Choroid plexus epithelial cell (primary cell): ENCODE measurements around the gene HS3ST4.

ENCODE experiments used
- DNase-seq: peaks from one replicate; pipeline ENCODE4 v3.0.0-alpha.2; 2010; ENCODE audit warnings: low read depth
- H3K4me3 ChIP-seq: 2 replicates; pipeline ENCODE4 v1.5.1; 2011; ENCODE audit warnings: low read depth, mild to moderate bottlenecking, control low read depth, low read length, moderate library complexity
- CTCF ChIP-seq: conservative IDR thresholded peaks from 2 replicates; pipeline ENCODE4 v1.5.1; 2011; ENCODE audit warnings: low read depth, mild to moderate bottlenecking, control low read depth, inconsistent platforms, low read length, moderate library complexity

Gene HS3ST4

GRCh38 chr16:25896411-25896810 is 204.7 kb downstream of the HS3ST4 start:
- TF ChIP-seq CTCF = no peak
- H3K4me3 ChIP-seq = no peak overlapping the region
- no peak for DNase-seq

GRCh38 chr16:25897702-25898101 is 205.9 kb downstream of the HS3ST4 start:
- H3K4me3 ChIP-seq = no peak overlapping the region
- DNase-seq = no peak
- TF ChIP-seq CTCF = no peak

DNA sequence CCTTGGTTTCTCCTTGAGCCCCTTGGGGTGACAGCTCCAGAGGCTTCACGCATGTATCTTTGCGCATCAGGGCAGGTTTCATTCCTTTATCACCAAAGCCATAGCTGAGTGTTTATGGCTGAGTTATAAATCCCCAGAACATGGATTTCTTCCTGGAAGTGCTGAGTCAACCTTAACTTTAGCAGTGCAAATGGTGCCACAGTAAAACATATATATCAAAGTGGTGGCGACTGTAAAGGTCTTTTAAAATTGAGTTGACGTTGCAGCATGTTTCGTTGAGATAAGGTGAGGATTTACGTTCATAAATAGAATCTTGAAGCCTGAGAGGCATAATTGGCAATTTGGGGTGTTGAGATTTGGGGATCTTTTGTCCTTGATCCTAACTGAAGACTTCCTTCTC is 214.1 kb downstream of the HS3ST4 start:
- no peak overlapping the region for H3K4me3 ChIP-seq
- no peak for TF ChIP-seq CTCF
- no peak for DNase-seq

DNA sequence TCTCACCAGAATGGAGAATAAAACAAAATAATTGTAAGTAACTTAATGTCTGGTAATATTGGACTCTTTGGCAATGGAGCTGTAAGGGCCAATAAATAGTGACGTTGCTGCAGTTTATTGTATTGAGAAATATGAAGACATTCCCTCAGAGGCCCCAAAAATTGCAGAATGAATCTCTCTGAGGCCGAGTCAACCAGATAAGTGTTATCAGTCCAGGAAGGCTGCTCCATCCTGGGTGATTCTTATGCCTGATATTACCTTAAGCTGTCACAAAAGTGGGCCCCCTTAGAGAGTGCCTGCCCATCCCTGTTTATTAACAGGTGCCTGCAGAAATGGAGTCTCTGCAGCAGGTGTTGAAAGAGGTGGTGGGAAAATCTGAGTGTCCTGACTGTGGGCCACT is 219.2 kb downstream of the HS3ST4 start:
- TF ChIP-seq CTCF = no peak
- H3K4me3 ChIP-seq = no peak overlapping the region
- DNase-seq = no peak

DNA sequence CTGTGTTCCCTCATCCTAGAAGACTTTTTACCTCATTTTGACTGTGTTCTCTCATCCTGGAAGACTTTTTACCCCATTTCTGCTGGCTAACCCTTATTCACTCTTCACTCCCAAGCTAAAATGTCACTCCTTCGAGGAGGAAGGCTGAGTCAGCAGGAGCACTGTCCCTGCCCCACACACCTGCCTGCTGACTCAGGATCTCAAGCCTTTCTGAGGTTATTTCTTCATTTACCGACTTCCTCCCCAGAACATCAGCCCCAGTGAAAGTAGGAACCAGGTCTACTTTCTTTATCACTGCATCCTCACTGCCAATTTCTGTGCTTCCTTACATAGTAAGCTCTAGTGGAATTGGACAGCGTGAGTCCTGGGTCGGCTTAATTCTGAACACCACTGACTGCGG is 220.6 kb downstream of the HS3ST4 start:
- no peak overlapping the region for H3K4me3 ChIP-seq
- TF ChIP-seq CTCF = no peak
- DNase-seq = no peak

GRCh38 chr16:25914357-25914962 is 222.7 kb downstream of the HS3ST4 start:
- DNase-seq = no peak
- no peak for TF ChIP-seq CTCF
- H3K4me3 ChIP-seq = no peak overlapping the region

DNA sequence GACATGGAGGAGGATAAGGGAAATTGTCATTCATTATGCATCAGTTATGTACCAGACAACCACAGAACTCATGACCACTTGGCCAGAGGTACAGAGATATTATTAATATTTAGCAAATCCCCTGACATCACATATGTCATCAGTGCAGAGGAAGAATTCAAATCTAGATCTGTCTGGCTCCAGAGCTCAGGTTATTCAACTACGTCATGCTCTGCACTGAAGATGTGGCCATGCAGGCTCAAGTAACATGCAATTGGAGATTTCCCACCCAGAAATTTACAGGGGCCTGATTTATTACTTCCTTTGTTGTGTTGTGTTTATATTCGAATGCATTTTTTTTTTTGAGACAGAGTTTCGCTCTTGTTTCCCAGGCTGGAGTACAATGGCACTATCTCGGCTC is 224.3 kb downstream of the HS3ST4 start:
- no peak for TF ChIP-seq CTCF
- DNase-seq = no peak
- H3K4me3 ChIP-seq = no peak overlapping the region
